Stimulated activated CD4-positive, alpha-beta T cell treated with anti-CD3 and anti-CD28 coated beads, Interleukin-15, amount 100 ng/mL, for 48 hours (primary cell): Measurements from ENCODE around the gene MFN1.

ENCODE experiments used
- DNase-seq, 2 donors: peaks; one replicate each; pipeline ENCODE4 v3.0.0-alpha.2; 2020; ENCODE audit warnings: low read depth in 2 of 2

The MFN1 gene

GRCh38 chr3:179336345-179336929, 11.1 kb upstream of the MFN1 start:
- DNase-seq: no peak

GRCh38 chr3:179348325-179349013, 960 bp downstream of the MFN1 start:
- DNase-seq: no peak

DNA sequence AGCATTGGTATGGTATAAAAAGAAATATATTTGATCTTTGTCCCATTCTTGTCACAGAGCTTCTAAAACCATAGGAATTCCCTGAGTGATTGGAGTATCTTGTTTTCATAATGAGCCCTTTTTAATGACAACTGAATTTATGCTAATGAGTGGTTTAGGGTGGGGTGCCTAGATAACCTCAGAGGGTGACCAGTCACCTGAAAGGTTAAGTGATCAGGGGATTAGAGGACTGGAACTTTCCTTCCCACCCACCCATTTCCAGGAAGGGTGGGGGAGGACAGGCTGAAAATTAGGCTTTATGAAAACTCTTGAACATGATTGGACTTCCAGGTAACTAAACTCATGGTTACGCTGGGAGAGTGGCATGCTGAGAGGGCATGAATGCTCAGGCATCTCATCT, 8.5 kb downstream of the MFN1 start:
- no peak for DNase-seq

- no peak for DNase-seq
Observed at GRCh38 chr3:179363332-179363731, 15.8 kb downstream of the MFN1 start.

GRCh38 chr3:179369621-179370020, 22.1 kb downstream of the MFN1 start:
- no peak for DNase-seq

GRCh38 chr3:179373938-179374337, 26.4 kb downstream of the MFN1 start:
- no peak for DNase-seq

DNA sequence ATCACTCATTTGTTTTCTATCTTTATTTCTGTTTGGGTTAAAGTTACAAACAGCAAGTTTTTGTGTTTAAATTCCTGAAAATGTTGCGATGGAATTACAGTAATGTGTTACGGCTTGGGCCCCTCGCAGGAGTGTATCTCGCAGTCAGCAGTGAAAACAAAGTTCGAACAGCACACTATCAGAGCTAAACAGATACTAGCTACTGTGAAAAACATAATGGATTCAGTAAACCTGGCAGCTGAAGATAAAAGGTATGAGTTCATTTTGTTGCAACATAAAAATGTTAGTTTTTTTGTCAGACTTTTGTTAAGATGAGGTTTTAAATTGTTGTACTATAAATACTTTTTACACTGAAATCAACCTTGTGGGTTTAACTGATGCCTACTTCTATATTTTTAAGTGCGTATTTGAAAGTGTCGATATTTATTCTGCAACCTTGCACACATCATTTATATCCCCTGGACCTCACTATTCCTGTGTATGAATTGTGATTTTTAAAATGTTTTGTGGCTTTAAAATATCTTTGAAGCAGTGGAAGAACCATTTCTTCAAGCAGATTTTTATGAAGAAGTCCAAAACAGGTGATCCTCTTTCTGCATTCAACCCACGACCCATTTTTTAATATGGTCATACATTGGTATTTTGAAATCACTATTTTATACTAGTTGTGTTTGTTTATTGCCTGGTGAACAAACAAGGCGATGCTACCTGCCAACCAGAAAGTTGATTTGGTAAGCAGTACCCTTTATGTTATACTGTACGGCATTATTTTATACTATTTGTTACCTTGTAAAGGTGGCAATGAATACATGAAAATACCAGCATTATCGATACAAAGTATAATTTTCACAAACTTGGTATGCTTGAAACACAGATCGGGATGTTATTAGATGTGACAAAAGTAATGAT, 27.8 kb downstream of the MFN1 start:
- no peak for DNase-seq

DNA sequence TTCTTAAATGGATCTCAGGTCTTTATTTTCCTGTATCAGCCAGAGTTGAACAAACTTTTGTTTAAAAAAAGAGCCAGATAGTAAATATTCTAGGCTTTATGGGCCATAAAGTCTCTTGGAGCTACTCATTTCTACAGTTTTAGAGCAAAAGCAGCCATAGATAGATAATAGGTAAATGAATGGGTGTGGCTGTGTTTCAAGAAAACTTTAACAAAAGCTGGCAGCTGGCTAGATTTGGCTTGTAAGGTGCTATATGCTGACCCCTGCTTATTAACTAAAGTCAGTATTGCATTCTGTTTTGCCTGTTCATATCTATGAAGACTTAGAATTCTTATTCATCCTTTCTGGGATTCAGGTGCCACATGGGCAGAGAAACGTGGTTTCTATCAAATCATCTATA, 29.0 kb downstream of the MFN1 start:
- no peak for DNase-seq

GRCh38 chr3:179391906-179392305, 44.4 kb downstream of the MFN1 start:
- DNase-seq: no peak

- DNase-seq: no peak
Observed at GRCh38 chr3:179398574-179399231, 51.2 kb downstream of the MFN1 start.

DNA sequence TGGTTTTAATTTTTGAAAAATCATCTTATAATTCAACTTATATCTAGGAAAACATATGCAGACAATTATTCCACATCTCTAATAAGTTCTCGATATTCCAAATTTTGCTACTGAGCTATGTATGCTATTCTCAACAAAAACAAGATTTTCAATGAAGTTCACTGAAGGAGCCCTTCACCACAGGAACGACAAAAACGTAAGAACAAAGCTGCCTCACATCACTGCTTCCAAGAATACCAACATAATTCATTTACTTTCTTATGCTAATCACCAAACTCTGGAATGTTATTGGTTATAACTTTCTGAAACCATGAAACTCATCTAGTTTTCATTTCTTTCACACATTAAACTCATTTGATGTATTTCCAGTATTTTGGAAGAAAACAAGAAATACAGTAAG, 54.1 kb downstream of the MFN1 start:
- no peak for DNase-seq

DNA sequence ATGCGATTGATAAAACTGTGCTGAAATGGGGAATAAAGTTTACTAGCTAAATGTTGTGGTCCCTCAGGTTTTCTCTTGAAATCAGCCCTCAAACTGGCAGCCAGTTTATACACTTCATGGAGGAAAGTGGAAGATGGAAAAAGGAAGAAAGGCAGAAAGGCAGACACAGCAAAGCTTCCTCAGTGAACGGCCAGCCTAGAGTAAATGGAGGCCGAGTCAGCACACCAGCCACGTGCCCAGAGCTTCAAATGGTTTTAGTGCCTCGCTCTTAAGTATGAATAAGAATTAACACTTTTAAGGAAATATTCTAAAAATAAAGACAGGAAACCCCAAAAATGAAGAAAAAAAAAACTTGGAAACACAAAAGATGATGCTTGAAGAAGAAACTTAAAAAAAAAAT, 55.5 kb downstream of the MFN1 start:
- no peak for DNase-seq

DNA sequence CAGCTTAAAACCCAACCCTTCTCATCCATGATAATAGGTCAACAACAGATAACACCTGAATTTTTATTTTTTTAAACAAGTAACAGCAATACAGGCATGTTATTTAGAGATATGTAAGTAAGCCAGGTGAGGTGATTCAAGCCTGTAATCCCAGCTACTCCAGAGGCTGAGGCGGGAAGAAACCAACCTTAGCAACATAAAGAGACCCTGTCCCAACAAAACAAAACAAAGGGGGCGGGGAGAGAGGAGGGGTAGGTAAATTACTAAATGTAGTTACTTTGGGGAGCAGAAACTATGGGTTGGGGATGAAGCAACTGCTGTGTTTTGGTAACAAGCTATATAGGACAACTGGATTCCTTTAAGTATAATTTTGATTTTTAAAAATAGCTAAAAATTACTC, 56.8 kb downstream of the MFN1 start:
- DNase-seq: no peak

DNA sequence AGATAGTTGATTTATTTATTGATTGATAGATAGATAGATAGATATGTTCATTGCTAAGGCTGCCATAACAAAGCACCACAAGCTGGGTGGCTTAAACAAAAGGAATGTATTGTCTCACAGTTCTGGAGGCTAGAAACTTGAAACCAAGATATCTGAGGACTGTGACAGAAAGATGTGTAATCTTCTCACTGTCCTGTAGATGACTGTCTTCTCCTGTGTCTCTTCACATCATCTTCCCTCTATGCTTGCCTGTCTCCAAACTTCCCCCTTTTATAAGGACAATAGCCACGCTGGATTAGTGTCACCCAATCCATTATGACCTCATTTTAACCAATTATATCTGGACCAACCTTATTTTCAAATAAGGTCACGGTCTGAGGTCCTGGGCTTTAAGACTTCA, 62.8 kb downstream of the MFN1 start:
- DNase-seq: no peak

- no peak for DNase-seq
Observed at GRCh38 chr3:179410999-179411398, 63.5 kb downstream of the MFN1 start.

DNA sequence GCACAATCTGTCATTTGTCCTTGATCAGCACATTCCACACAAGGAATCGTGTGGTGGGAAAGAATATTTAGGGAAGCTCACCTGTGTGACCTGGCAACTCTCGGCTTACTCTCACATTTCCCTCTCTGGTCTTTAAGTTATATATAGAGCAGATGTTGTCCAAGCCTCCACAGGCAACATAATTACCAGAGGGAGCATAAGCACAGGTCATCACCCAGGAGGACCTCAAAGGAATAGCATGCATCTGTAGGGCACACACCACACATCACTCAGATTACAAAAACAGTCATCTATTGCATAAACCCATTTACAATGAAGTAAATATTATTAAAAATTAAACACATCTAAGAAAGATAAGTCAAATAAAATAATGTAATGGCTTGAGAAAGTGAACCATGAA, 67.3 kb downstream of the MFN1 start:
- no peak for DNase-seq

DNA sequence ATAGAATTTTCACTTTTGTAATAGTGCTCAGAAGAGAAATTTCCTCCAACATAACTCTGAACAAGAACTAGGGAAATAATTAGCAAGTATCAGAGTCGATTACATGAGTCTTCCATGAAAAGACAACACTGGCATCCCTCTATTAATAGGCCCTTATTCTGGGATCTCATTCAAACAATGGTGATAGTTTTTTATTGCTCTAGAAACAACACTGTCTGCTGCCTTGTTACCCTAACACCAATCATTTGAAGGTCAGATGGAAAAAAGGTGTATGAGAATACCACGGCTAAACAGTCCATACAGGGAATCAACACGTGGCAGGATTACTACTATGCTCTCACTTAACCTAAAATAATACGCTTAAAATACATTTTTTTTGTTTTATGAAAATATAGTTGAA, 67.9 kb downstream of the MFN1 start:
- DNase-seq: no peak

DNA sequence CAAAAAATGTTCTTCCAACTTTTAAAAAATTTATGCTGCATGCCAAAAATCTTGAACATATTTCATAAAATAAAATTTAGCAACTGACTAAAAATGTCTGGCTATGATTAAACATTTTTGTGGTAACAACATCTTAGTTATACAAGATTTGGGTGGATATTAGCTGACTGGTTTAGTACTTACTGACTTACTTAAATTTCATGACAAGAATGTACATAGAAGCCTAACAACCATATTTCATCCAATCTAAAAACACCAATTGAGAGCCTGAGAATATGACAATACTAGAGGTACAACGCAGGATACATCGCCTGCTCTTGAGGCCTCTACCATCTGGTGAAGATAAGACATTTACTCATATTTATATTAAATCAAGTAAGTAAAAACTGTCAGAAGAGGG, 69.2 kb downstream of the MFN1 start:
- DNase-seq: no peak

- no peak for DNase-seq
Observed at GRCh38 chr3:179418610-179419009, 71.1 kb downstream of the MFN1 start.

GRCh38 chr3:179421500-179421899, 74.0 kb downstream of the MFN1 start:
- DNase-seq: no peak

GRCh38 chr3:179425075-179425474, 77.6 kb downstream of the MFN1 start:
- DNase-seq: no peak

- no peak for DNase-seq
Observed at GRCh38 chr3:179428876-179429548, 81.5 kb downstream of the MFN1 start.
